Measurements from ENCODE around the gene LRP8.

- TF ChIP-seq CTCF (IDR thresholded peaks at IDR 0.05) (no peak), POLR2A (IDR thresholded peaks at IDR 0.05) (peak in 1 of 2 donors; percentile 73)
Observed at GRCh38 chr1:53238197-53239155, 89.4 kb downstream of the LRP8 start, which contains the start of gene MAGOH.

Measured in heart left ventricle (tissue), 13 donors.